SJCRH30 (cell line): ENCODE data around the gene UBE2J2. TPM values are rescaled to one million over a fixed set of nuclear protein-coding genes. Genes with fewer than 3 reads are reported as not detected.

Experiments used
- DNase-seq, 2 experiments: peaks; one replicate each; pipeline ENCODE4 v3.0.0-alpha.2; 2015 to 2020
- H3K27ac ChIP-seq: fragments of 250-450 bp; sonication (Bioruptor Pico); 2 replicates; pipeline ENCODE4 v1.5.1; 2020; ENCODE audit warnings: mild to moderate bottlenecking, moderate library complexity
- H3K27me3 ChIP-seq: fragments of 250-450 bp; sonication (Bioruptor Pico); 2 replicates; pipeline ENCODE4 v1.5.1; 2020; ENCODE audit warnings: mild to moderate bottlenecking, moderate library complexity
- H3K36me3 ChIP-seq: fragments of 250-450 bp; sonication (Bioruptor Pico); 2 replicates; pipeline ENCODE4 v1.5.1; 2020; ENCODE audit warnings: mild to moderate bottlenecking, moderate library complexity
- H3K4me1 ChIP-seq: fragments of 250-450 bp; sonication (Bioruptor Pico); 2 replicates; pipeline ENCODE4 v1.5.1; 2020; ENCODE audit warnings: mild to moderate bottlenecking, moderate library complexity
- H3K4me3 ChIP-seq: fragments of 250-450 bp; sonication (Bioruptor Pico); 2 replicates; pipeline ENCODE4 v1.5.1; 2020; ENCODE audit warnings: mild to moderate bottlenecking, moderate library complexity
- H3K9me3 ChIP-seq: fragments of 250-450 bp; sonication (Bioruptor Pico); replicated peaks from 2 replicates; pipeline ENCODE4 v1.5.1; 2020; ENCODE audit warnings: mild to moderate bottlenecking, moderate library complexity
- total RNA-seq: library from RNA; depleted of rRNA; stranded (reverse); fragments of >200 nt; shearing (Covaris generic); gene quantifications from 2 replicates; pipeline ENCODE4 v1.2.3, GENCODE V29; 2014

UBE2J2 gene
- total RNA-seq, 1 experiment from 2014 or later, result 115 TPM

DNA sequence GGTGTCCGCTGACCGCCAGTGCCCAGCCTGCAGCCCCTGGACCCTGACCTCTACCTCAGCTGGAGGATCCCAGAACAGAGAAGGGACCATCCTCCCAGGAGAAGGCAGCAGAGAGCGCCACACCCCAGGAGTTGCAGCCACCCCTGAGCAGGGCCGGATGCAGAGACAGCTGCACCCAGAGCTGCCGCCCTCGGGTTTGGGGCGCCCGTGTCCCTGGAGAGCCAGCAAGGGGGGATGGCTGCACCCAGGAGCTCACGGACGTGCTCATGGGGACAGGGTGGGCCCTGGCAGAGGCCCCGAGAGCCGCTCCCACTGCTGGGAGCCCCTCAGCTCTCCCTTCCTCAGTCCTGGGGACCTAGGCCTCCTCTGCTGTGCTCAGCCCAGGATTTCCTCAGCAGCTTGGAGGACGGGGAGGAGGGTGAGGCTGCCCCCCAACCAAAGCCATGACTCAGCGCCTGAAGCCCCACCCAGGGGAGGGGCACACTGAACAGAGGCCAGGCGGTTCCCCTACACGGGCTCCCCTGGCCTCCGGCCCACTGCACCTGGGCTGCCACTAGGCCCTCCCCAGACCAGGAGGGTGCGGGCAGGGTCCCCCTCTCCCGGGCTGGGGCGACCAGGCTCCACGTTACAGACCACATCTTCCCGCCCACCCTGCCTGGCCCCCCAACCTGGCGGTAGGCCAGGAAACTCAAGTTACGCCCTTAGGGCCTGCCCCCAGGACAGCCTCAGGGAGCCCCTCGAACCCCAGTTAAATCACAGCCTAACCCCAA is 31.8 kb upstream of the UBE2J2 start:
- Histone ChIP-seq H3K27ac (peak overlapping the region; percentile 76), H3K4me1 (peaks cover 24% of the 10 kb centered on the region), H3K4me3 (peak overlapping the region; percentile 79), H3K9me3 (no peaks in the 10 kb centered on the region), H3K36me3 (peaks cover 11% of the 10 kb centered on the region; the same call in 1 of the 2 replicates), H3K27me3 (no peaks in the 10 kb centered on the region)
- peak; percentile 91 to 93 for DNase-seq

DNA sequence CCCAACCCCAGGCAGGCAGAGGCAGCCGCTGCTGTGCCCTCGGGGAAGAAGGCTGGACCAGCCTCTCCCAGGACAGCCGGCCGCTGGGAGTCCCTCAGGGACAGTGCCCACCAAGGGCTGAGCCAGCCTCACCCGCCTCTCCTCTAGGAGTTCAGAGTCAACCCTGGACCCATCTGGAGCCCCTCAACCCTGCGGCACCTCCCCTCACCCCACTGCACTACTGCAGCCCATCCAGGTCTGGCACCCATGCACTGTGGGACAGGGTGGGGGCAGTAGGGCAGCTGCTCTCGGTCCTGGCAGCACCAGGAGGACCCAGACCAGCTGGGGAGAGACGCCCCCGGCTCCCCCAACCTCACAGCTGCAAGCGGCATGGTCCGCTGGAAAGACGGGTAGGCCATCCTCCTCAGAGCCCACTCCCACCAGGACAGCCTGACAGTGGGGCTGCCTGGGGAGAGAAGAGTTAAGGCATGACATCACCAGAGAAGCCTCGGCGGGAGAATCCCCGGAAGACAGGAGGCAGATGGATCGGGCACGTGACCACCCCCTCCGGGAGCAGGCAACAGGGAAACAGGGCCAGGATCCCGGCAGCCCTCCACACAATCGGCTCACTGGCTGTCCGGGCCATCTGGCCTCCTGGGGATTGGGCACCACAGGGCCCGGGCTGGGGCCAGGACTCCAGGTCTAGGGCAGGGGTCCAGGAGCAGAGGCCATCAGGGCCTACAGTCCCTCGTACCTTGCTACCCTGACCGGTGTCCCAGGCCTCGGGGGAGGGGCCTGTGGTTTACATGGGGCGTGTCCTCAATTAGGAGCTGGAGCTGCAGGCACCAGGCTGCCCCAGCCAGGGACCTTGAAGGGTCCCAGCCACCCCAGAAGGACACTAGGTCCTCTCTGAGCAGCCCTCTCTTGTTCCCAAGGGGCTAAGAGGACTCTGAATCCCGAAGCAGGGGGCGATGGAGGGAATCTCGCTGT is 31.0 kb upstream of the UBE2J2 start:
- DNase-seq, result peak; percentile 96 to 97
- H3K4me3 ChIP-seq, result peak overlapping the region; percentile 79

DNA sequence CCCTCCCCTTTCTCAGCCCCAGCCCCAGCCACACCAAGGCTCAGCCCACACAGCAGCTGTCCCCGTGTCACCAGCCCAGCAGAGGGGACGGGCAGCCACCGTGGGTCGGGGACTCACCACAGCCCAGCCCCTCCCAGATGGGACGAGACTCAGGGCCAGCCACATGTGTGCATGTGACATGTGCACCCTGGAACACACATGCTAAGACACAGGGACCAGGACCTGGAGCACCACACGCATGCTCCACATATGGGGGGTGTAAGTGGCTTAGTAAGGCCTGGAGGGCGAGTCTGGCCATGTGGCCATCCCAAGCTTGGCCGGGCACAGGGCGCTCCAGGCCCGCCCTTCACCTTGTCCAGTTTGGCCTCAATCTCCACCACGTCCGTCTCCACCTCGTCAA is 30.1 kb upstream of the UBE2J2 start:
- DNase-seq, result no peak
- Histone ChIP-seq H3K9me3 (no peaks in the 10 kb centered on the region), H3K36me3 (no peaks in the 10 kb centered on the region), H3K27ac (no peak overlapping the region), H3K4me1 (peaks cover 29% of the 10 kb centered on the region), H3K4me3 (no peak overlapping the region), H3K27me3 (no peaks in the 10 kb centered on the region)

More for the DNA sequence above, 31.0 kb upstream of the UBE2J2 start:
- H3K27me3 ChIP-seq, result no peaks in the 10 kb centered on the region
- peaks cover 24% of the 10 kb centered on the region for H3K4me1 ChIP-seq
- no peaks in the 10 kb centered on the region for H3K9me3 ChIP-seq
- peak overlapping the region; percentile 76 for H3K27ac ChIP-seq
- peaks cover 3% of the 10 kb centered on the region; the same call in 1 of the 2 replicates for H3K36me3 ChIP-seq

DNA sequence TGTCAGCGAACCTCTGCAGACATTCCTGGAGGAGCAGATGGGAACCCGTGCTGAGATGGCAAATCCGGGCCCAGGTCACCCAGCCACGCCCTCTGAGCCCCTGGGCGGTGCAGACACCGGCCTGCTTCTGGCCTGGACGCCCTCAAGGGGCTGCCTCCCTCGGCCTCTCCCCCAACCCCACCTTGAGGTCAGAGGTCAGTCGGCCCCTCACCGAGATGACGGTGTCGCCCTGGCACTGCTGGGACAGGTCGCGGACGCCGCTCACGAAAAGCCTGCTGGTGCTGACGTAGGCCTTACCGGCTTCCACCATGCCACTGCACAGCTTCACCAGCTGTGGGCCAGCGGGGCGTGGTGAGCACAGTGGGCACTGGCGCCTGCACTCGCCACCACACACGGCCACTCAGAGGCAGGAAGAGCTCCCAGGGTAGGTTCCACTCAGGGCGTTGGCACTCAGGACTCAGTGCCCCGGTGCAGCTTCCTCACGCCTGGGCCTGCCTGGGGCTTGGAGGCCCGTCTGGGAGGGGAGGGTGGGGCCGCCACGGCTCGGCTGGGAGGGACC is 29.4 kb upstream of the UBE2J2 start:
- H3K36me3 ChIP-seq, result no peaks in the 10 kb centered on the region
- peaks cover 34% of the 10 kb centered on the region for H3K4me1 ChIP-seq
- H3K27ac ChIP-seq, result no peak overlapping the region
- no peaks in the 10 kb centered on the region for H3K9me3 ChIP-seq
- H3K27me3 ChIP-seq, result no peaks in the 10 kb centered on the region
- no peak for DNase-seq
- no peak overlapping the region for H3K4me3 ChIP-seq

DNA sequence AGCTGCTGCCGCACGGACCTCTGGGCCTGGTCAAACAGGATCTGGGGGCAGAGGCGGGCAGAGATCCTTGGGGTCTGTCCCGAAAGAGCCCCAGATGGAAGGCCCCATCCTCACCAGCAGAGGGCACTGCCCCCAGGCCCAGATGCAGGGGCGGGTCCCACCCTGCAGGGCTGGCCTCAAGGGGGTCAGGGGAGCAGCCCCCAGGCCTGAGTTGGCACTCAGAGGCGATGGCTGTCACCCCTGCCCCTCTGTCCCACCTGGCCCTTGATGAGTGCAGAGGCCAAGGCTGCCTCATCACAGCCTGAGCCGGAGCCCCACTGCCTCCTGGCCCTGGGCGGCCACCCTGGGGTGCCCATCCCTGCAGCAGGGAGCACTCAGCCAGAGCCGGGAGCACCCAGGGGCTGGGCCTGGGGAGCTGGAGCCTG is 28.4 kb upstream of the UBE2J2 start:
- no peak for DNase-seq
- H3K27ac ChIP-seq, result no peak overlapping the region
- H3K9me3 ChIP-seq, result no peaks in the 10 kb centered on the region
- no peaks in the 10 kb centered on the region for H3K36me3 ChIP-seq
- peaks cover 34% of the 10 kb centered on the region for H3K4me1 ChIP-seq
- H3K27me3 ChIP-seq, result no peaks in the 10 kb centered on the region
- H3K4me3 ChIP-seq, result no peak overlapping the region

DNA sequence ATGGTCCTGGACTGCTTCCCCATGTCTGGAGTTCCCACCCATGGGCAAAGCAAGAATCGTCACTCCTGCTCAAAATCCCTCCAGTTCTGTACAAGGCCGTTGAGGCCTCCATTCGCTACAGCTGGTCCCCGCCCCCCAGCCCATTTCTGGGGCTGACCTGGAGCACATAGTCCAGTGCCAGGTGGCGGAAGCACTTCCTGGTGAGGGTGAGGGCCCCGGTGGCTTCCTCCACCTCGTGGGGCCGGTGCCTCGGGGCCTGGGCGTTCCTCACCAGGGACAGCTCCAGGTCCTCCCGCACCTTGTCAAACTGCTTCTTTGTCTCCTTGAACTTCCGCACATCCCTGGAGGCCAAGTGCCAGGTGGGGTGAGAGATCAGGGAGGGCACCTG is 26.7 kb upstream of the UBE2J2 start:
- H3K4me3 ChIP-seq, result no peak overlapping the region
- H3K27me3 ChIP-seq, result no peaks in the 10 kb centered on the region
- peaks cover 20% of the 10 kb centered on the region for H3K4me1 ChIP-seq
- no peak overlapping the region for H3K27ac ChIP-seq
- no peaks in the 10 kb centered on the region for H3K9me3 ChIP-seq
- no peak for DNase-seq
- no peaks in the 10 kb centered on the region for H3K36me3 ChIP-seq

DNA sequence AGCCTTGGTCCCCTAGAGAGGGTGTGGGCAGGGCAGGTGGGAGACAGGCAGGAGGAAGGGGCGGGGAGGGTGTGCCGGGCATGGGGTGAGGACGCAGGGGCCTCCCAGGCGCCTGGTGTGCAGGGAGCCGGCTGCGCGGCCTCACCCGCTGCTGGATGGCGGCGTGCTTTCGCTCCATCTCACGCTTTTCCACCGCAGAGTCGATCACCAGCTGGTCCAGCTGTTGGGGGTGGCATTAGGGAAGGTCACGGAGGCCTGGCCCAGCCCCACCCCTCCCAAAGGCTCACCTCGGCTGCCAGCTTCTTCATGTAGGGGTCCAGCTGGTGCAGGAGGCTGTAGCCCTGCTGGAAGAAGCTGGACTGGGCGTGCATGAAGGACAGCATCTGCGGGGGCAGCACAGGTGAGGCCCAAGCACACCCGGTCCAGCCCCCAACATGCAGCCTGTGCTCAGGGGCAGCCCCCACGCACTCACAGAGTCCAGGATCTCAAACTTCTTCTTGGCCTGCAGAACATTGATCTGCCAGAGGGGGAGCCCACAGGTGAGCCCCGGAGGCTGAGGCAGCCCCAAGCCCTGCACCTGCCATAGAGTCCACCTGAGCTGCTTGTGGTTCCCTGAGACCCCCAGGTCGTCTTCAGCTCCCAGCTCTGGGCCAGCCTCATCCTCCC is 26.2 kb upstream of the UBE2J2 start:
- no peaks in the 10 kb centered on the region for H3K27me3 ChIP-seq
- no peak overlapping the region for H3K27ac ChIP-seq
- no peak overlapping the region for H3K4me3 ChIP-seq
- DNase-seq, result no peak
- peaks cover 17% of the 10 kb centered on the region for H3K4me1 ChIP-seq
- H3K9me3 ChIP-seq, result no peaks in the 10 kb centered on the region
- no peaks in the 10 kb centered on the region for H3K36me3 ChIP-seq

DNA sequence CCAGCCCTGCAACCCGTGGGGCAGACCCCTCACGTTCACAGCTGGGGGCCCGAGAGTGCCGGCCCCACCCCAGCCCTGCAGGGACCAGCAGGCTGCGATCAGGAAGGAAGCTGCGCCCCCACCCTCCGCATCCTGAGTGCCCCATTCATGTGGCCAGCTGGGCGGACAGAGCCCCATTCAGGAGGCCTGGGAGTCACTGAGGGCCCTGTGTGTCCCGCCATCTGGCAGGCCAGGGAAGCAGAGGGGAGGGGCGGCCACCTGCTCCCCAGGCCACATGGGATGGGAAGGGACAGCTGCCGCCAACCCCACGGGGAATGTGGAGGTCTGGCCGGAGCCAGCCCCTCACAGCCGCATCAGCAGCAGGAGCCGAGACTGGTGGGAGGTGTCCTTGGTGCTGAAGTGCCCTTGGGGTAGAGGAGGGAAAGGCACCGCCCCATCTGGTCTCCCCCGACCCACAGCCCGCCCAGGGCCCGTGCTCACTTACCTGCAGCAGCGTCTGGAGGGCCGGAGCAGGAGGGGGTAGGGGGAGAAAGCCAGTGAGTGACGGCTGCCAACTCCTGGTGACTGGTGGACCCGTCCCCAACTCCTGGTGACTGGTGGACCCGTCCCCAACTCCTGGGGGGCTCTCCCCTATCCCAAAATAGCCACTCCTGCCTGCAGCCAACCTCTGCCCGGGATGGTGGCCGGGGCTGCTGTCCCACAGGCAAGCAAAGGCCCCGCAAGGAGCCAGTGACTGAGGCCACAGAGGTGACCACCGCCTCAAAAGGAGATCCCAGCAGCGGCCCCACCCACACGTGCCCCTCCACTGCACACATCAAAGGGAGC is 25.4 kb upstream of the UBE2J2 start:
- Histone ChIP-seq H3K4me1 (peaks cover 14% of the 10 kb centered on the region), H3K9me3 (no peaks in the 10 kb centered on the region), H3K27ac (peak overlapping the region; percentile 51), H3K27me3 (no peaks in the 10 kb centered on the region), H3K4me3 (no peak overlapping the region), H3K36me3 (no peaks in the 10 kb centered on the region)
- peak; percentile 100 for DNase-seq

DNA sequence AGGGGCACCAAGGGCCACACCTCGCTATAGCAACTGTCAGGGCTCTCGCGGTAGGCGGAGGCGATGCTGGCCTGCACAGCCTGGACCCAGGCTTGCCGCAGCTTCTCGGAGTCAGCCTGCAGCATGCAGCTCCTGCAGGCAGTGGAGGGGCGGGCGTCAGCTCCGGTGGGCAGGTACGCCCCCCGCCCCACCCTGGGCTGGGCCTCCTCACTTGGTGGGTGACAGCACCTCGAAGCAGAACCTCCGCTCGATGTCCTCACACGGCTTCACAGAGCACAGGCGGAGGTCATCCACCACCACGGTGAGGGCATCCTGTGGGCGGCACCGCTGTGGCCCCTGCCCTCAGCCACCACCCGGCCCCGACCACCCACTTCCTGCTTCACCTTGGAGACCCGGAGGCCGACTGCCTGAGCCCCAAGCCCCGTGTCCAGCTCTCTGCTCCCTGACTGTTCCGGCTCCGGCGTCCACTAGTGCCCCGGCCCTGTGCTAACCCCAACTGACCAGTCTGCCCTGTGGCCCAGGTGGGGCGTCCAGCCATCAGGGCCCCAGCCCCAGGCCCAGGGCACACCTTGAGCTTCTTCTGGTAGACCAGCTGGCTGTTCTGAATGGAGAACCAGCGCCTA is 24.3 kb upstream of the UBE2J2 start:
- no peak overlapping the region for H3K4me3 ChIP-seq
- no peak overlapping the region for H3K27ac ChIP-seq
- H3K36me3 ChIP-seq, result no peaks in the 10 kb centered on the region
- no peak for DNase-seq
- no peaks in the 10 kb centered on the region for H3K9me3 ChIP-seq
- no peaks in the 10 kb centered on the region for H3K27me3 ChIP-seq
- peaks cover 11% of the 10 kb centered on the region for H3K4me1 ChIP-seq

DNA sequence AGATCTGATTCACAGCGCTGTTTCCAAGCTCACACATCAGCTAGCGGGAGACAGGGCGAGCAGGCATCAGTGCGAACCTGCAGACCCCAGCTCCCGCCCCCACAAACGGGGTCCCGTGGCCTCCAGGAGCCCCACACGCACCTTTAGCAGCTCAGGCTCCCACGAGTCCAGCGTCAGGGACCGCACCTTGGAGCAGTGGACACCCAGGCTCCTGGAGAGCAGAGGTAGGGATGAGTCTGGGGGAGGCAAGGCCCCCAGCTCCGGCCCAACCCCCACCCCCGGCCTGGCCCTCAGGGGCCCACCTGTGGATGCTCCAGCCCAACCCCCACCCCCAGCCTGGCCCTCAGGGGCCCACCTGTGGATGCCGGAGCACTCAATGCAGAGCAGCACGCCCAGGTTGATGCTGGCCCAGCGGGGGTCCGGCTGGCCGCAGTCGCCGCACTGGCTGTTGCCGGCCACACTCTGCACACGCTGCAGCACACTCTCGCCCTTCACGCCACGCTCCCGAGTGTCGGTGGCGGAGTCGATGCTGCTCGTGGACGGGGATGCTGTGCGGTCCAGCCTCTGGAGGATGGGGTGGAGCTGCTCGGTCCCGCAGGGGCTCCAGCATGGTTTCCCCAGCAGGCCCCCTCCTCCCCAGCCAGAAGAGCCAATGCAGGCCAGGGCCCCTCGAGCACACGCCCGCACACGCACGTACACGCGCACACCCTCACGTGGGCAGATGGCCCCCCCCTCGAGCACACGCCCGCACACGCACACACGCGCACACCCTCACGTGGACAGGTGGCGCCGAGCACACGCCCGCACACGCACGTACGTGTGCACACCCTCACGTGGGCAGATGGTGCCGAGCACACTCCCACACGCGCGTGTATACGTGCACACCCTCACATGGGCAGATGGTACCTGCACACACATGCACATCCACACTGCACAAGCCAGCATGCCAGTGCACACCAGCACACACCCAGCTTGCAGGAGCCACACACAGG is 22.7 kb upstream of the UBE2J2 start:
- Histone ChIP-seq H3K27me3 (no peaks in the 10 kb centered on the region), H3K9me3 (no peaks in the 10 kb centered on the region), H3K27ac (no peak overlapping the region), H3K4me1 (peaks cover 19% of the 10 kb centered on the region), H3K36me3 (no peaks in the 10 kb centered on the region), H3K4me3 (no peak overlapping the region)
- DNase-seq, result no peak

DNA sequence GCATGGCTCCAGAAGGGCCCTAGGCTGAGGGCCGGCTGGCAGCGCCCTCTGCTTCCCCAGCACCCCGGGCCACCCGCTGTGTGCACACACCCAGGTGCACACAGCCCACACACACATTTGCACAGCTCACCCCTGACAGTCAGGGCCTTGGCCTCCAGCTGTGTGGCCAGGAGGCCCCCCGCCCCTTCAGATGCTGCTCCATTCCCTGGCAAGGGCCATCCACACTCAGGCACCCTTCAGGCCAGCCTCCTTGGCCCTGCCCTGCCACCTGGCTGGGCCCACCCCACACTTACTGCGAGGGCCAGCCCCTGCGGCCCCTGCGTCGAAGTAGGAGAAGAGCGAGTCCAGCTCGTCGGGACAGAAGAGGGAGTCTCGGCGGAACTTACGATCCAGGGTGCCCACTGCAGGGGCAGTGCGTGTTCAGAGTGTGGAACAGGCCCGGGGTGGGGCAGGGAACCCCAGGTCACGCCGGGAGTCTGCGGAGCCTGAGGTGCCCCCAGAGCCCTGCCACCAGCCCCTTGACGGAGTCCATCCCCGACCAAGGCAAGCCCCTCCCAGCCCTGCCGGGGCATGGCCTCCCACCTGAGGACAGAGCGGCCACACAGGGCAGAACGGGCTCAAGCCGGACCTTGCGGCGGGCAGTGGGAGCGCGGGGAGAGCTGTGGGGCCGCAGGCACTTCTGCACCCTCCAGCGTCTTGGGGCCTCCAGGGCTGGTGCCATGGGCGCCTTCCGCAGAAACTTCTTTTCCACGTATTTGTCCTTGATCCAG is 21.7 kb upstream of the UBE2J2 start:
- H3K4me1 ChIP-seq, result peaks cover 29% of the 10 kb centered on the region
- no peaks in the 10 kb centered on the region for H3K36me3 ChIP-seq
- H3K4me3 ChIP-seq, result no peak overlapping the region
- H3K27ac ChIP-seq, result no peak overlapping the region
- no peaks in the 10 kb centered on the region for H3K27me3 ChIP-seq
- no peak for DNase-seq
- no peaks in the 10 kb centered on the region for H3K9me3 ChIP-seq

DNA sequence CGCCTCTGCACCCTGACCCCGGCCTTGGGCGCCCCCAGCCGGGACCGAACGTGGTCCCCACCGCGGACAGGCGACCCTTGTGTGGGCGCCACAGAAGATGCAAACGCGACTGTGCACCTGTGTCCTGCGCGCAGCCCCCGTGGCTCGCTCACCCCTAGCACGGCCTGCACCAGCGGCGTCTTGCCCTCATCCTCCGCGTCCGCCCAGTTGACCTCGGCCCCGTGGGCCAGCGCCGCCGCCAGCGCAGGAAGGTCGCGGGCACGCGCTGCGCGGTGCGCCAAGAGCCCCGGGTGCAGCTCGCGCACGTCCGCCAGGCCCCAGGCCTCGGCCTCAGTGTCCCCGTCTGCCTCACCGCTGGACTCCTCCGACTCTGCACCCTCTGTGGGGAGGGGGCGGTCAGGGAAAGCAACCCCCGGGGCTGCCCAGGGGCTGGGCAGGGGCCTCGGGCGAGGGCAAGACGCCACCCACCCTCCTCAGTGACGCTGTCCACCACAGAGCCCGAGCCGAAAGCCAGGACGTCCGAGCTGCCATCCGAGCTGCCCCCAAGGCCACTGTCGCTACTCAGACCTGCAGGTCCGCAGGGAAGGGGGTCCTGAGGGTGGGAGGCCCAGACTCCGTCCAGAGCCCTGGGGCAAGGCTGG is 20.7 kb upstream of the UBE2J2 start:
- Histone ChIP-seq H3K27ac (no peak overlapping the region), H3K36me3 (no peaks in the 10 kb centered on the region), H3K9me3 (no peaks in the 10 kb centered on the region), H3K4me3 (no peak overlapping the region), H3K4me1 (peaks cover 29% of the 10 kb centered on the region), H3K27me3 (no peaks in the 10 kb centered on the region)
- no peak for DNase-seq
